MM.1S (cell line): Measurements from ENCODE around the gene CERT1.
"Not testable (repeated sequence)": the region's sequence is repeated elsewhere in the genome, so short reads cannot be mapped to it uniquely, and the experiment has no call there.

Experiments
- DNase-seq: peaks from one replicate; pipeline ENCODE4 v3.0.0-alpha.2; 2015
- H2AFZ ChIP-seq: fragments of 300-600 bp; sonication (generic); 2 replicates; pipeline ENCODE4 v1.6.0; 2016; ENCODE audit warnings: antibody characterized with exemption, low read length
- H3F3A ChIP-seq: fragments of 300-600 bp; sonication (generic); 2 replicates; pipeline ENCODE4 v1.6.1; 2016; ENCODE audit warnings: mild to moderate bottlenecking, antibody characterized with exemption, low read length, moderate library complexity, mixed read lengths; ENCODE audit not compliant: insufficient read depth
- H3K27ac ChIP-seq: fragments of 300-600 bp; sonication (generic); 2 replicates; pipeline ENCODE4 v1.5.1; 2016; ENCODE audit warnings: mild to moderate bottlenecking, low read length
- H3K27me3 ChIP-seq: fragments of 300-600 bp; sonication (generic); replicated peaks from 2 replicates; pipeline ENCODE4 v1.6.0; 2016; ENCODE audit warnings: low read length; ENCODE audit not compliant: insufficient read depth
- H3K36me3 ChIP-seq: fragments of 300-600 bp; sonication (generic); replicated peaks from 2 replicates; pipeline ENCODE4 v1.6.1; 2016; ENCODE audit warnings: mild to moderate bottlenecking, low read length, mixed read lengths; ENCODE audit not compliant: insufficient read depth
- H3K4me1 ChIP-seq: fragments of 300-600 bp; sonication (generic); 2 replicates; pipeline ENCODE4 v1.6.1; 2016; ENCODE audit warnings: low read length, mixed read lengths
- H3K4me2 ChIP-seq: fragments of 300-600 bp; sonication (generic); 2 replicates; pipeline ENCODE4 v1.6.0; 2016; ENCODE audit warnings: low read depth, low read length
- H3K4me3 ChIP-seq: fragments of 300-600 bp; sonication (generic); 2 replicates; pipeline ENCODE4 v1.5.1; 2016; ENCODE audit warnings: low read length, mixed read lengths
- H3K79me2 ChIP-seq: fragments of 300-600 bp; sonication (generic); 2 replicates; pipeline ENCODE4 v1.6.1; 2016; ENCODE audit warnings: mixed run types, low read length, mixed read lengths
- H3K9ac ChIP-seq: fragments of 300-600 bp; sonication (generic); 2 replicates; pipeline ENCODE4 v1.6.1; 2016; ENCODE audit warnings: low read length, mixed read lengths
- H3K9me2 ChIP-seq: fragments of 300-600 bp; sonication (generic); replicated peaks from 2 replicates; pipeline ENCODE4 v1.6.1; 2016; ENCODE audit warnings: mild to moderate bottlenecking, low read length, mixed read lengths; ENCODE audit not compliant: insufficient read depth
- H3K9me3 ChIP-seq: fragments of 300-600 bp; sonication (generic); replicated peaks from 2 replicates; pipeline ENCODE4 v1.6.1; 2016; ENCODE audit warnings: mild to moderate bottlenecking, low read length, mixed read lengths; ENCODE audit not compliant: insufficient read depth
- H4K20me1 ChIP-seq: fragments of 300-600 bp; sonication (generic); 2 replicates; pipeline ENCODE4 v1.6.1; 2016; ENCODE audit warnings: mild to moderate bottlenecking, low read length, moderate library complexity, mixed read lengths; ENCODE audit not compliant: insufficient read depth
- EZH2 ChIP-seq: fragments of 300-600 bp; sonication (generic); optimal IDR thresholded peaks from 2 replicates; pipeline ENCODE3; 2017; ENCODE audit warnings: low read depth, mild to moderate bottlenecking, antibody characterized with exemption, low read length, mixed read lengths
- EZH2phosphoT487 ChIP-seq: fragments of 300-600 bp; sonication (generic); IDR thresholded peaks from 2 replicates; pipeline ENCODE4 v1.6.1; 2018; ENCODE audit warnings: antibody characterized with exemption, low read length
- TF ChIP-seq, protein P1 (sequence below): fragments of 300-600 bp; sonication (generic); IDR thresholded peaks from 2 replicates; pipeline ENCODE4 v1.5.1; 2016; ENCODE audit warnings: antibody characterized with exemption, low read length, mixed read lengths

Gene CERT1

GRCh38 chr5:75536147-75536546 lies 24.7 kb upstream of the CERT1 start:
- DNase-seq: no peak
- TF ChIP-seq EZH2phosphoT487: no peak
- TF ChIP-seq, protein P1, sequence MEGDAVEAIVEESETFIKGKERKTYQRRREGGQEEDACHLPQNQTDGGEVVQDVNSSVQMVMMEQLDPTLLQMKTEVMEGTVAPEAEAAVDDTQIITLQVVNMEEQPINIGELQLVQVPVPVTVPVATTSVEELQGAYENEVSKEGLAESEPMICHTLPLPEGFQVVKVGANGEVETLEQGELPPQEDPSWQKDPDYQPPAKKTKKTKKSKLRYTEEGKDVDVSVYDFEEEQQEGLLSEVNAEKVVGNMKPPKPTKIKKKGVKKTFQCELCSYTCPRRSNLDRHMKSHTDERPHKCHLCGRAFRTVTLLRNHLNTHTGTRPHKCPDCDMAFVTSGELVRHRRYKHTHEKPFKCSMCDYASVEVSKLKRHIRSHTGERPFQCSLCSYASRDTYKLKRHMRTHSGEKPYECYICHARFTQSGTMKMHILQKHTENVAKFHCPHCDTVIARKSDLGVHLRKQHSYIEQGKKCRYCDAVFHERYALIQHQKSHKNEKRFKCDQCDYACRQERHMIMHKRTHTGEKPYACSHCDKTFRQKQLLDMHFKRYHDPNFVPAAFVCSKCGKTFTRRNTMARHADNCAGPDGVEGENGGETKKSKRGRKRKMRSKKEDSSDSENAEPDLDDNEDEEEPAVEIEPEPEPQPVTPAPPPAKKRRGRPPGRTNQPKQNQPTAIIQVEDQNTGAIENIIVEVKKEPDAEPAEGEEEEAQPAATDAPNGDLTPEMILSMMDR: no peak
- TF ChIP-seq EZH2: no peak

GRCh38 chr5:75534734-75535133 lies 23.3 kb upstream of the CERT1 start:
- no peak for DNase-seq
- H3K9me3 ChIP-seq: no peaks in the 10 kb centered on the region

More at GRCh38 chr5:75536147-75536546, 24.7 kb upstream of the CERT1 start:
- Histone ChIP-seq H3K4me1 (no peaks in the 10 kb centered on the region), H3K4me2 (no peak overlapping the region), H3K9me2 (no peaks in the 10 kb centered on the region), H3K27ac (no peak overlapping the region), H2AFZ (no peak overlapping the region), H4K20me1 (no peaks in the 10 kb centered on the region), H3K79me2 (peaks cover 43% of the 10 kb centered on the region), H3K9me3 (no peaks in the 10 kb centered on the region), H3K36me3 (no peaks in the 10 kb centered on the region), H3K27me3 (no peaks in the 10 kb centered on the region), H3K9ac (no peak overlapping the region), H3F3A (no peaks in the 10 kb centered on the region), H3K4me3 (no peak overlapping the region)

DNA sequence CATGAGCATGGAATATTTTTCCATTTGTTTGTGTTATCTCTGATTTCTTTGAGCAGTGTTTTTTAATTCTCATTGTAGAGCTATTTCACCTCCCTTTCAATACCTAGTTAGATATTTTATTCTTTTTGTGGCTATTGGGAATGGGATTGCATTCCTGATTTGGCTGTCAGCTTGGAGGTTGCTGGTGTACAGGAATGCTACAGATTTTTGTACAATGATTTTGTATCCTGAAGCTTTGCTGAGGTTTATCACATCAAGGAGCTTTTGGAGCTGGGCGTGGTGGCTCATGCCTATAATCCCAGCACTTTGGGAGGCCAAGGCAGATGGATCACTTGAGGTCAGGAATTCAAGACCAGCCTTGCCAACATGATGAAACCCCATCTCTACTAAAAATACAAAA lies 22.3 kb upstream of the CERT1 start:
- H3K27me3 ChIP-seq, H2AFZ ChIP-seq, DNase-seq, H3K9me3 ChIP-seq, H3K27ac ChIP-seq, H3K36me3 ChIP-seq, H3K4me1 ChIP-seq, H3K4me2 ChIP-seq, H3K9me2 ChIP-seq, H4K20me1 ChIP-seq, H3K9ac ChIP-seq, H3F3A ChIP-seq, H3K4me3 ChIP-seq: not testable (repeated sequence)
- H3K79me2 ChIP-seq: peaks cover 43% of the 10 kb centered on the region

More at GRCh38 chr5:75534734-75535133, 23.3 kb upstream of the CERT1 start:
- Histone ChIP-seq H3K79me2 (peaks cover 43% of the 10 kb centered on the region), H3F3A (no peaks in the 10 kb centered on the region), H2AFZ (no peak overlapping the region), H3K9ac (no peak overlapping the region), H3K27ac (no peak overlapping the region), H3K9me2 (no peaks in the 10 kb centered on the region), H3K4me3 (no peak overlapping the region), H3K36me3 (no peaks in the 10 kb centered on the region), H3K4me1 (no peaks in the 10 kb centered on the region), H4K20me1 (no peaks in the 10 kb centered on the region), H3K27me3 (no peaks in the 10 kb centered on the region), H3K4me2 (no peak overlapping the region)
- TF ChIP-seq, protein P1: no peak
- TF ChIP-seq EZH2phosphoT487 (no peak), EZH2 (no peak)

GRCh38 chr5:75532190-75532589 lies 20.8 kb upstream of the CERT1 start:
- DNase-seq: no peak
- Histone ChIP-seq H3K4me3 (no peak overlapping the region), H2AFZ (no peak overlapping the region), H3K79me2 (peaks cover 38% of the 10 kb centered on the region), H3K4me1 (no peaks in the 10 kb centered on the region), H3K36me3 (no peaks in the 10 kb centered on the region; the same call in 1 of the 2 replicates), H3F3A (no peaks in the 10 kb centered on the region), H3K9me3 (no peaks in the 10 kb centered on the region), H3K27ac (no peak overlapping the region), H3K27me3 (no peaks in the 10 kb centered on the region), H3K9me2 (no peaks in the 10 kb centered on the region), H4K20me1 (no peaks in the 10 kb centered on the region), H3K9ac (no peak overlapping the region), H3K4me2 (no peak overlapping the region)
- TF ChIP-seq EZH2phosphoT487 (no peak), EZH2 (no peak)
- TF ChIP-seq, protein P1: no peak
